GM12874 (cell line): Measurements from ENCODE around the gene AKNA.

Experiments
- TF ChIP-seq, protein P1 (sequence below): IDR thresholded peaks from 2 replicates; pipeline ENCODE4 v1.5.1; 2011; ENCODE audit warnings: low read depth, mild to moderate bottlenecking, control low read depth, low read length, moderate library complexity; ENCODE audit not compliant: insufficient read depth

AKNA gene

GRCh38 chr9:114395334-114395617 is 7.5 kb upstream of the AKNA start:
- TF ChIP-seq, protein P1, sequence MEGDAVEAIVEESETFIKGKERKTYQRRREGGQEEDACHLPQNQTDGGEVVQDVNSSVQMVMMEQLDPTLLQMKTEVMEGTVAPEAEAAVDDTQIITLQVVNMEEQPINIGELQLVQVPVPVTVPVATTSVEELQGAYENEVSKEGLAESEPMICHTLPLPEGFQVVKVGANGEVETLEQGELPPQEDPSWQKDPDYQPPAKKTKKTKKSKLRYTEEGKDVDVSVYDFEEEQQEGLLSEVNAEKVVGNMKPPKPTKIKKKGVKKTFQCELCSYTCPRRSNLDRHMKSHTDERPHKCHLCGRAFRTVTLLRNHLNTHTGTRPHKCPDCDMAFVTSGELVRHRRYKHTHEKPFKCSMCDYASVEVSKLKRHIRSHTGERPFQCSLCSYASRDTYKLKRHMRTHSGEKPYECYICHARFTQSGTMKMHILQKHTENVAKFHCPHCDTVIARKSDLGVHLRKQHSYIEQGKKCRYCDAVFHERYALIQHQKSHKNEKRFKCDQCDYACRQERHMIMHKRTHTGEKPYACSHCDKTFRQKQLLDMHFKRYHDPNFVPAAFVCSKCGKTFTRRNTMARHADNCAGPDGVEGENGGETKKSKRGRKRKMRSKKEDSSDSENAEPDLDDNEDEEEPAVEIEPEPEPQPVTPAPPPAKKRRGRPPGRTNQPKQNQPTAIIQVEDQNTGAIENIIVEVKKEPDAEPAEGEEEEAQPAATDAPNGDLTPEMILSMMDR = no peak

GRCh38 chr9:114394523-114395333 is 6.9 kb upstream of the AKNA start:
- TF ChIP-seq, protein P1 = no peak

GRCh38 chr9:114392749-114393112 is 4.9 kb upstream of the AKNA start:
- TF ChIP-seq, protein P1 = no peak

DNA sequence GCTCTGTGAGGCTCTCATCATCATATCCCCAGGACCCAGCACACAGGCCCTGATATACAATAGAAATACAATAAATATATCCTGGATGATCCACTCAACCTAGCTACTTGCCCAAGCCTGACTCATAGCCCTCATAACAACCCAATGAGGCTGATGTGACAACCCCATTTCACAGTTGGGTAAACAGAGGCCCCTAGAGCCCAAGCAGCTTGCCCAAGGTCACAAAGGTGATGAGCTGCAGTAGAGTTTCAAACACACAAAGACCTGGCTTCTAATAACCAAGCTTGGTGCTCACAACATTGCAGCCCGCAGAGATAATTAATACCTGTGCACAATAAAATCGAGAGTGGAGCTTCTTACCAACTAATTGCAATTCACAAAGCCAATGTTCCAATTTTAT is 3.2 kb upstream of the AKNA start:
- TF ChIP-seq, protein P1 = no peak

DNA sequence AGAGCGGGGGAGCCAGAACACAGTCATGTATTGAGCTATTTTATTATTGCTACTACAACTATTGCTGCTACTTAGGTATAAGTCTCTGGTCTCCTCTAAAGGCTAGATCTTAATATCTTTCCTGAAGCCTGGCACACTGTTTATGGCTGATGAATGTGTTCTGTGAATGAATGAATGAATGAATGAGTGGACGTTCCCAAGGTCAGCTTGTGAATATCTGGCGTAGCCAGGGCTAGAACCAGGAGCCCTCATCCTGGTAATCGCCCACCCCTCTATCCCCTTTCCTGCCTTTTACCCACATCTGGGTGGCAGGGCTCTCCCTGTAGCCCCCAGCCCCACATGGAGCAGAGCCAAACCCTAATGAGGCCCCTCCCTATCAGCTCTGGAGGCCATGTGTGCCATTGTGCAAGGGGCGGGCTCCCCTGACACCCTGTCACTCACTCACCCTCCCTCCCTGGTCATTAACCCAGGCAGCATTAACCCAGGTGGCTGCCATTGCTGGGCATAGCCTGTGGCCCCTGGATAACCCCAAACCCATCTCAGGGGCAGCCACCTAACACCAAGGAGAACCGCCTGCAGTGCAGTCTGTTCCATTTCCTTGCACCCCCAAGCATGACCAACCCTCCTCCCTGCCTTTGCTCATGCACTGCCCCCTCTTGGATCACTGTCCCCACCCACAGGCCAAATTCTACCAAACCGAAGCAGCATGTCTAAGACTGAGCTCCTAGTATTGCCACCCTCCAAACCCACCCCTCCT is 2.0 kb upstream of the AKNA start:
- TF ChIP-seq, protein P1 = peak; percentile 26; the same call in 1 of the 2 replicates

DNA sequence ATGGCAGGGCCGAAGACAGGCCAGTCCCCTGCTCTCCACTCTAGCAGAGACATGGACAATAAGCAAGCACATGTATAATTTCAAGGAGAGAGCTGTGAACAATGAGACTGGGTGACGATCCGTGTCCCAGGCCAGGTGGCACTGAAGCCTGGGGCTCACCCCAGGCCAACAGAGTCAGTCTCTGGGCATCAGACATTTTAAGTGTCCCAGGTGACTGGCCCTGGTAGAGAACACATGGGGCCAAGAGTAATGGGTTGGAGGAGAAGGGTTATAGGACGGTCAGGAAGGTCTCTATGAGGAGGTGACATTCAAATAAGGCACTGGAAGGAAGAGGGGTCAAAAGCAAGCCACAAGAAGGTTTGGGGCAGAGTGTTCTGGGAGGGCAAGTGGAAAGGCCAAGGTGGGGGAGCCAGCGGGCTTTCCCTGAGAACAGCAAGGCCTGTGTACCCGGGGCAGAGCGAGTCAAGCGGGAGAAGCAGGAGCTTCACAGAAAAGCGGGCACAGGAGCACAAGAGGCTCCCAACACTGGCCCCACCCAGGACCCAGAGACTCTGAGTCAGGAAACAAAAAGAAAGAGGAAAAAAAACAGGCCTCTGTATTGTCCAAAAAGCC is 1.1 kb upstream of the AKNA start:
- TF ChIP-seq, protein P1 = no peak

GRCh38 chr9:114388357-114388682 is 538 bp upstream of the AKNA start:
- TF ChIP-seq, protein P1 = no peak
